Activated CD4-positive, alpha-beta T cell treated with anti-CD3 and anti-CD28 coated beads, Interleukin-2, amount 50 U/mL, for 48 hours (primary cell): ENCODE results near the gene EVL.

Experiments used
- DNase-seq, 2 experiments: peaks; one replicate each; pipeline ENCODE4 v3.0.0-alpha.2; 2020

The EVL gene

GRCh38 chr14:100039903-100040302 lies 25.3 kb upstream of the EVL start:
- no peak for DNase-seq

GRCh38 chr14:100041271-100041670 lies 24.0 kb upstream of the EVL start:
- no peak for DNase-seq

- DNase-seq: no peak
Observed at GRCh38 chr14:100042286-100042685, 22.9 kb upstream of the EVL start.

- DNase-seq: no peak
Observed at GRCh38 chr14:100045642-100046344, 19.4 kb upstream of the EVL start.

- no peak for DNase-seq
Observed at GRCh38 chr14:100047600-100047999, 17.6 kb upstream of the EVL start.

GRCh38 chr14:100048786-100049185 lies 16.4 kb upstream of the EVL start:
- DNase-seq: peak; percentile 26 to 35

- no peak for DNase-seq
Observed at GRCh38 chr14:100049220-100049619, 16.0 kb upstream of the EVL start.

- no peak for DNase-seq
Observed at GRCh38 chr14:100051103-100051502, 14.1 kb upstream of the EVL start.

- DNase-seq: no peak
Observed at GRCh38 chr14:100051543-100051942, 13.7 kb upstream of the EVL start.

- DNase-seq: no peak
Observed at GRCh38 chr14:100052819-100053218, 12.4 kb upstream of the EVL start.

GRCh38 chr14:100054316-100055075 lies 10.7 kb upstream of the EVL start:
- DNase-seq: no peak

- no peak for DNase-seq
Observed at GRCh38 chr14:100056431-100056830, 8.8 kb upstream of the EVL start.

GRCh38 chr14:100056964-100057795 lies 8.0 kb upstream of the EVL start:
- DNase-seq: no peak

GRCh38 chr14:100058777-100059437 lies 6.3 kb upstream of the EVL start:
- DNase-seq: no peak

- no peak for DNase-seq
Observed at GRCh38 chr14:100059438-100059781, 5.8 kb upstream of the EVL start.

- DNase-seq: no peak
Observed at GRCh38 chr14:100060760-100061159, 4.5 kb upstream of the EVL start.

- DNase-seq: peak; percentile 53 to 65
Observed at GRCh38 chr14:100062590-100062989, 2.6 kb upstream of the EVL start.

- DNase-seq: peak in 1 of 2 experiments; percentile 35
Observed at GRCh38 chr14:100063314-100063941, 1.8 kb upstream of the EVL start.

- peak; percentile 38 for DNase-seq
Observed at GRCh38 chr14:100064335-100065092, 708 bp upstream of the EVL start.

- peak; percentile 78 to 83 for DNase-seq
Observed at GRCh38 chr14:100065942-100066574, 836 bp downstream of the EVL start.

- peak; percentile 50 to 63 for DNase-seq
Observed at GRCh38 chr14:100066962-100067361, 1.7 kb downstream of the EVL start.
